ENCODE measurements around the gene BHLHA15. TPM values are rescaled to one million over a fixed set of nuclear protein-coding genes. Genes with fewer than 3 reads are reported as not detected.

BHLHA15 gene
- total RNA-seq, 1 experiment from 2014 or later, result 3.4 TPM

- peaks cover 21% of the 10 kb centered on the region for H3K36me3 Mint-ChIP-seq (ENCODE audit: insufficient read depth, unreplicated experiment)
- no peaks in the 10 kb centered on the region; the same call in 1 of the 2 replicates for H3K36me3 ChIP-seq (ENCODE audit: control insufficient read depth, insufficient read depth, low read length)
- ChIA-PET CTCF (no interaction called here), POLR2A (no interaction called here)
- no peak overlapping the region for H3K27ac Mint-ChIP-seq (ENCODE audit: unreplicated experiment)
- H3K4me1 ChIP-seq, result no peaks in the 10 kb centered on the region
- H3K4me3 Mint-ChIP-seq (ENCODE audit: unreplicated experiment), result no peak overlapping the region
- intact Hi-C loops (cut with micrococcal nuclease; ENCODE audit: unreplicated experiment), result no loop called here
- no peak overlapping the region for H3K4me3 ChIP-seq (ENCODE audit: low read depth, low read length)
- DNase-seq, result no peak
- BruUV-seq (replicated peaks), result no TSS peak
- H3K9me3 Mint-ChIP-seq (ENCODE audit: unreplicated experiment), result no peaks in the 10 kb centered on the region
- H3K9me3 ChIP-seq, result no peaks in the 10 kb centered on the region
- no peaks in the 10 kb centered on the region for H3K27me3 Mint-ChIP-seq (ENCODE audit: insufficient read depth, unreplicated experiment)
- no peak for TF ChIP-seq CTCF (IDR thresholded peaks at IDR 0.05; ENCODE audit: insufficient read depth in 1 of 2, low read depth in 1 of 2, low read length in 1 of 2, severe bottlenecking in 1 of 2, unreplicated experiment in 1 of 2)
- no peaks in the 10 kb centered on the region for H3K27me3 ChIP-seq (replicated peaks; ENCODE audit: control insufficient read depth, insufficient read depth, low read length)
- peaks cover 6% of the 10 kb centered on the region for H3K4me1 Mint-ChIP-seq (ENCODE audit: low read depth, unreplicated experiment)
Observed at GRCh38 chr7:98199131-98199530, 12.1 kb upstream of the BHLHA15 start.

DNA sequence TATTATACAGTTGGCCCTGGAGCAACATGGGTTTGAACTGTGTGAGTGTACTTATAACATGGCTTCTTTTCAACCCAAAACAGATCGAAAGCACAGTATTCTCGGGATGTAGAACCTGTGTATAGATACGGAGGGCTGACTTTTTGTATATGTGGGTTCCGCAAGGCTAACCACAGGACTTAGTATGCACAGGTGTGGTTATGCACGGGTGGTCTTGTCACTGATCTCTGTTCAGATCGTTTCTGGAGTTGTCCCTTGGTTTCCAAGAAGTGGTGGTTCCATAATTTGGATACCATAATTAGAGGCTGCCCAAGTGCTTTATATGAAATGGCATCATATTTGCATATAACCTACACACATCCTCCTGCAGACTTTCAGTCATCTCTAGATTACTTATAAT lies 10.9 kb upstream of the BHLHA15 start:
- TF ChIP-seq CTCF (IDR thresholded peaks at IDR 0.05; ENCODE audit: insufficient read depth in 1 of 2, low read depth in 1 of 2, low read length in 1 of 2, severe bottlenecking in 1 of 2, unreplicated experiment in 1 of 2), result no peak
- H3K4me1 Mint-ChIP-seq (ENCODE audit: low read depth, unreplicated experiment), result peaks cover 13% of the 10 kb centered on the region
- ChIA-PET CTCF (no interaction called here), POLR2A (no interaction called here)
- Histone ChIP-seq H3K27me3 (replicated peaks; ENCODE audit: control insufficient read depth, insufficient read depth, low read length) (no peaks in the 10 kb centered on the region), H3K4me1 (peaks cover 7% of the 10 kb centered on the region), H3K4me3 (ENCODE audit: low read depth, low read length) (no peak overlapping the region), H3K9me3 (no peaks in the 10 kb centered on the region), H3K36me3 (ENCODE audit: control insufficient read depth, insufficient read depth, low read length) (peaks cover 2% of the 10 kb centered on the region)
- DNase-seq, result no peak
- H3K9me3 Mint-ChIP-seq (ENCODE audit: unreplicated experiment), result no peaks in the 10 kb centered on the region
- H3K36me3 Mint-ChIP-seq (ENCODE audit: insufficient read depth, unreplicated experiment), result peaks cover 29% of the 10 kb centered on the region
- no peak overlapping the region for H3K4me3 Mint-ChIP-seq (ENCODE audit: unreplicated experiment)
- BruUV-seq (replicated peaks), result no TSS peak
- H3K27me3 Mint-ChIP-seq (ENCODE audit: insufficient read depth, unreplicated experiment), result no peaks in the 10 kb centered on the region
- intact Hi-C loops (cut with micrococcal nuclease; ENCODE audit: unreplicated experiment), result no loop called here
- no peak overlapping the region for H3K27ac Mint-ChIP-seq (ENCODE audit: unreplicated experiment)

GRCh38 chr7:98202367-98203195 lies 8.7 kb upstream of the BHLHA15 start:
- peaks cover 2% of the 10 kb centered on the region for H3K36me3 ChIP-seq (ENCODE audit: control insufficient read depth, insufficient read depth, low read length)
- POLR2A ChIA-PET, result no interaction called here
- CTCF ChIA-PET, result no interaction called here

More at GRCh38 chr7:98202367-98203195, 8.7 kb upstream of the BHLHA15 start:
- Mint-ChIP-seq H3K27me3 (ENCODE audit: insufficient read depth, unreplicated experiment) (no peaks in the 10 kb centered on the region), H3K9me3 (ENCODE audit: unreplicated experiment) (no peaks in the 10 kb centered on the region), H3K36me3 (ENCODE audit: insufficient read depth, unreplicated experiment) (peaks cover 39% of the 10 kb centered on the region), H3K27ac (ENCODE audit: unreplicated experiment) (no peak overlapping the region), H3K4me3 (ENCODE audit: unreplicated experiment) (no peak overlapping the region), H3K4me1 (ENCODE audit: low read depth, unreplicated experiment) (peaks cover 7% of the 10 kb centered on the region)
- Histone ChIP-seq H3K4me1 (peaks cover 7% of the 10 kb centered on the region), H3K9me3 (no peaks in the 10 kb centered on the region), H3K4me3 (ENCODE audit: low read depth, low read length) (no peak overlapping the region), H3K27me3 (replicated peaks; ENCODE audit: control insufficient read depth, insufficient read depth, low read length) (no peaks in the 10 kb centered on the region)
- intact Hi-C loops (cut with micrococcal nuclease; ENCODE audit: unreplicated experiment), result no loop called here
- no peak for DNase-seq
- BruUV-seq (replicated peaks), result no TSS peak
- no peak for TF ChIP-seq CTCF (IDR thresholded peaks at IDR 0.05; ENCODE audit: insufficient read depth in 1 of 2, low read depth in 1 of 2, low read length in 1 of 2, severe bottlenecking in 1 of 2, unreplicated experiment in 1 of 2)
